GM12891 (cell line): ENCODE measurements around the gene EDARADD.

Source experiments
- POLR2A ChIP-seq: IDR thresholded peaks from 2 replicates; pipeline ENCODE4 v1.6.1; 2011; ENCODE audit warnings: low read depth, low read length, control low read depth
- POLR2AphosphoS5 ChIP-seq: IDR thresholded peaks from 2 replicates; pipeline ENCODE4 v1.6.1; 2011; ENCODE audit warnings: low read depth, low read length, control low read depth
- POU2F2 ChIP-seq: IDR thresholded peaks from 2 replicates; pipeline ENCODE4 v1.6.1; 2011; ENCODE audit warnings: low read depth, mild to moderate bottlenecking, control low read depth, low read length, moderate library complexity
- SPI1 ChIP-seq: IDR thresholded peaks from 2 replicates; pipeline ENCODE4 v1.6.1; 2011; ENCODE audit warnings: low read depth, low read length, control low read depth

GRCh38 chr1:236494586-236495466, 100.7 kb downstream of the EDARADD start:
- no peak for TF ChIP-seq POLR2AphosphoS5
- TF ChIP-seq SPI1: no peak
- TF ChIP-seq POLR2A: no peak
- TF ChIP-seq POU2F2: no peak
